ENCODE results near the gene GUCY1A2.
"Not testable (repeated sequence)": the region's sequence is repeated elsewhere in the genome, so short reads cannot be mapped to it uniquely, and the experiment has no call there.

The GUCY1A2 gene

DNA sequence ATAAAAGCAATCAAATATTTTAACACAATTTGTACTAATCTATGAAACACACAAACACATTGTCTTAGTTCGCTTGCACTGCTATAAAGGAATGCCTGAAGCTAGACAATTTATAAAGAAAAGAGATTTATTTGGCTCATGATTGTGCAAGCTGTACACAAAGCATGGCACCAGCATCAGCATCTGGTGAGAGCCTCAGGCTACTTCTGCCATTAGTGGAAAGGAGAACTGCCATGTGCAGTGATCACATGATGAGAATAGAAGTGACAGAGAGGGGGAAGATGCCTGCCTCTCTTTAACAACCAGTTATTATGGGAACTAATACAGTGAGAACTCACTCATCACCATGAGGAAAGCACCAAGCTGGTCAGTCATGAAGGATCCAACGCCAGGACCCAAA is 105.1 kb downstream of the GUCY1A2 start:
- no peak for DNase-seq (ENCODE audit: low read depth)
- H3K4me3 ChIP-seq (ENCODE audit: low read depth, low read length) = no peak overlapping the region
- TF ChIP-seq, protein P1, sequence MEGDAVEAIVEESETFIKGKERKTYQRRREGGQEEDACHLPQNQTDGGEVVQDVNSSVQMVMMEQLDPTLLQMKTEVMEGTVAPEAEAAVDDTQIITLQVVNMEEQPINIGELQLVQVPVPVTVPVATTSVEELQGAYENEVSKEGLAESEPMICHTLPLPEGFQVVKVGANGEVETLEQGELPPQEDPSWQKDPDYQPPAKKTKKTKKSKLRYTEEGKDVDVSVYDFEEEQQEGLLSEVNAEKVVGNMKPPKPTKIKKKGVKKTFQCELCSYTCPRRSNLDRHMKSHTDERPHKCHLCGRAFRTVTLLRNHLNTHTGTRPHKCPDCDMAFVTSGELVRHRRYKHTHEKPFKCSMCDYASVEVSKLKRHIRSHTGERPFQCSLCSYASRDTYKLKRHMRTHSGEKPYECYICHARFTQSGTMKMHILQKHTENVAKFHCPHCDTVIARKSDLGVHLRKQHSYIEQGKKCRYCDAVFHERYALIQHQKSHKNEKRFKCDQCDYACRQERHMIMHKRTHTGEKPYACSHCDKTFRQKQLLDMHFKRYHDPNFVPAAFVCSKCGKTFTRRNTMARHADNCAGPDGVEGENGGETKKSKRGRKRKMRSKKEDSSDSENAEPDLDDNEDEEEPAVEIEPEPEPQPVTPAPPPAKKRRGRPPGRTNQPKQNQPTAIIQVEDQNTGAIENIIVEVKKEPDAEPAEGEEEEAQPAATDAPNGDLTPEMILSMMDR (IDR thresholded peaks at IDR 0.05; ENCODE audit: low read depth, low read length, missing control alignments) = no peak
- in situ Hi-C loops (cut with HindIII; ENCODE audit: low sequenced_read_pairs) = no loop called here

DNA sequence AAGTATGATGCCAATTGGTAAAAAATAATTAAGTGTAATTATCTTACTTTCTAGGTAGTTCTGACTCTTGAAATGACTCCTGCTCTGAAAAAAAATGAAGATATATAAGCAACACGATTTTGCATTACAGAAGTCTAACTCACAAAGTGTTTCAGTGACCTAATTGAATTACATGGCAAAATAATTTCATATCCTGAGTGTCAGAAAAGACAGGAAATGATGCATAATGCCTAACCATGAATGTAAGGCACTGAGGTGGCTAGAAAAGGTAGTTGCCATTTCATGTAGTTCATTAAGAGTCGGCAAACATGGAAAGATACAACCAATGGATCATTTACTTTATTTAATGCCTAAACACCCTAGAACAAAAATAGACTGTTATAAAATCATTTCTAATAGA is 113.5 kb downstream of the GUCY1A2 start:
- DNase-seq (ENCODE audit: low read depth) = no peak
- in situ Hi-C loops (cut with HindIII; ENCODE audit: low sequenced_read_pairs) = no loop called here
- TF ChIP-seq, protein P1 (IDR thresholded peaks at IDR 0.05; ENCODE audit: low read depth, low read length, missing control alignments) = no peak
- H3K4me3 ChIP-seq (ENCODE audit: low read depth, low read length) = no peak overlapping the region

DNA sequence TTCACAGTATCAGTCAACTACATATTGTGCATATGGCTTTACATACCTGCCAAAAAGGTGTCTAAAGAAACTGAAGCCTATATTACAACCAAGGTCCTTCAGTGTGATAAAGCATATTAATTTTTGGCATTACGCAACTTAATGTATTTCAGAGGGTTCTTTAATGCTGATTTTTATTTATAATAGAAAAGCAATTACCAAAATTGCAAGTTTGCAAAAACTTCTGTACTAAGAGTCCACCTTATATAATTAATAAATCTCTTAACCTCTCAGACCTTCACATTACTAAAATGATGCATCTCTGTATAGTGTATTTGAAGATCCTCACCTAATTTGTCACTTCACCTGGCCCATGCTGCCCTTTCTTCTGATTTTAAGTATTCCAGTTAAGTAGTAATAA is 128.6 kb downstream of the GUCY1A2 start:
- TF ChIP-seq, protein P1 (IDR thresholded peaks at IDR 0.05; ENCODE audit: low read depth, low read length, missing control alignments) = no peak
- DNase-seq (ENCODE audit: low read depth) = no peak
- in situ Hi-C loops (cut with HindIII; ENCODE audit: low sequenced_read_pairs) = no loop called here
- no peak overlapping the region for H3K4me3 ChIP-seq (ENCODE audit: low read depth, low read length)

GRCh38 chr11:106888386-106888785 is 129.9 kb downstream of the GUCY1A2 start:
- TF ChIP-seq, protein P1 (IDR thresholded peaks at IDR 0.05; ENCODE audit: low read depth, low read length, missing control alignments) = no peak
- H3K4me3 ChIP-seq (ENCODE audit: low read depth, low read length) = no peak overlapping the region
- in situ Hi-C loops (cut with HindIII; ENCODE audit: low sequenced_read_pairs) = no loop called here
- DNase-seq (ENCODE audit: low read depth) = no peak

DNA sequence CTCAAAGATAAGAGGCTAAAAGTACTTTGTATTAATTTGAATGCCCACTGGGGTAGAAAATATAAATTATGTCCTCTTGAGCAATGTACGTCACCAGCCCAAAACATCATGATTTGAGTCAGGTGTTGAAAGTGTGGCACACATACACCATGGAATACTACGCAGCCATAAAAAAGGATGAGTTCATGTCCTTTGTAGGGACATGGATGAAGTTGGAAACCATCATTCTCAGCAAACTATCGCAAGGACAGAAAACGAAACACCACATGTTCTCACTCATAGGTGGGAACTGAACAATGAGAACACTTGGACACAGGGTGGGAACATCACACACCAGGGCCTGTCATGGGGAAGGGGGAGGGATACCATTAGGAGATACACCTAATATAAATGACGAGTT is 134.6 kb downstream of the GUCY1A2 start:
- DNase-seq (ENCODE audit: low read depth); H3K4me3 ChIP-seq (ENCODE audit: low read depth, low read length); in situ Hi-C loops (cut with HindIII; ENCODE audit: low sequenced_read_pairs): not testable (repeated sequence)

DNA sequence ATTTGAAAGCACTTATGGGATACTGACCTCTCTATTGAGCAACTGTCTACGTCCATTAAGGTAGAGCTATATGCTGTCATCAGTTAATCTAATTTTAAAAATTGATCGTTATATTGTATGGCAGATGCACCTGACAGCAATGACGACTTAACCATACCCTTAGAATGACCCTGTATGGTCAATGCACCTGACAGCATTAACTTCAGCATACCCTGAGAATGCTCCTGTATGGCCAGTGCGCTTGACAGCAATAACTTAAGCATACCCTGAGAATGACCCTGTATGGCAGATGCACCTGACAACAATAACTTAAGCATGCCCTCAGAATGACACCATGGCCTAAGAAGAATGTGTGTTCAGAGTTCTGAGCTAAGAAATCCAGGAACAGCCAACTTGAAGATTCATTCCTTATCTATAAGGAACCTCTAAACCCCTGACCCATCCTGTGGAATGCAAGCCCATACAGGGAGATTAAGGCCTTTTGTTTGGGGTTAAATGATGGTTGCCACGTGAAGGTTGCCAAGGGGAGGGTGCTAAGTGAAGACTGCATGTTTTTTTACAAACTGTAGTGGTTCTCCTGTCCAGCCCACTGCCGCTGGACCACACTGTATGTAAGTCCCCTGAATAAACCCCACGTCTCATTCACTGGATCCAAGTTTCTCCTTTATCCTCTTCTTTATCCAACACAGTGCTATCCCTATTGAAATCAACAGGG is 138.3 kb downstream of the GUCY1A2 start:
- H3K4me3 ChIP-seq (ENCODE audit: low read depth, low read length) = no peak overlapping the region
- TF ChIP-seq, protein P1 (IDR thresholded peaks at IDR 0.05; ENCODE audit: low read depth, low read length, missing control alignments) = no peak
- DNase-seq (ENCODE audit: low read depth) = no peak
- in situ Hi-C loops (cut with HindIII; ENCODE audit: low sequenced_read_pairs) = no loop called here

GRCh38 chr11:106879029-106879428 is 139.2 kb downstream of the GUCY1A2 start:
- TF ChIP-seq, protein P1 (IDR thresholded peaks at IDR 0.05; ENCODE audit: low read depth, low read length, missing control alignments) = no peak
- DNase-seq (ENCODE audit: low read depth) = no peak
- in situ Hi-C loops (cut with HindIII; ENCODE audit: low sequenced_read_pairs) = no loop called here
- H3K4me3 ChIP-seq (ENCODE audit: low read depth, low read length) = no peak overlapping the region

Measured in astrocyte of the cerebellum (primary cell).